H1 (cell line): Measurements from ENCODE around the gene POLR3GL. TPM values are rescaled to one million over a fixed set of nuclear protein-coding genes. Genes with fewer than 3 reads are reported as not detected.
A peak's percentile ranks its signal among the peaks of the same experiment; 100 is the strongest.

Experiments
- ATF3 ChIP-seq: IDR thresholded peaks from 2 replicates; pipeline ENCODE4 v1.6.1; 2011; ENCODE audit warnings: low read depth, mild to moderate bottlenecking, low read length; ENCODE audit not compliant: insufficient read depth
- CBX8 ChIP-seq: fragments of 300-800, 300-1000 bp; sonication (generic); IDR thresholded peaks from 2 replicates; pipeline ENCODE4 v1.7.1; 2016; ENCODE audit warnings: low read depth, low read length, borderline replicate concordance
- CEBPB ChIP-seq: IDR thresholded peaks from 2 replicates; pipeline ENCODE4 v1.6.1; 2012; ENCODE audit warnings: low read depth, low read length
- CHD2 ChIP-seq: IDR thresholded peaks from 2 replicates; pipeline ENCODE4 v1.6.1; 2012; ENCODE audit warnings: low read length, improper control_type of control experiment
- CTBP2 ChIP-seq: IDR thresholded peaks from 2 replicates; pipeline ENCODE4 v1.7.0; 2011; ENCODE audit warnings: borderline replicate concordance, mild to moderate bottlenecking, moderate library complexity, mixed read lengths, low read length; ENCODE audit not compliant: insufficient read depth, insufficient read length
- CTCF ChIP-seq, 3 experiments: IDR thresholded peaks; 1 replicate in 2 of 3; 2 replicates in 1 of 3; pipeline versions ENCODE4 v1.5.1 to v1.6.1; 2011; ENCODE audit warnings: low read length in 3 of 3, mild to moderate bottlenecking in 3 of 3, inconsistent platforms in 2 of 3, low read depth in 1 of 3, moderate library complexity in 1 of 3; ENCODE audit not compliant: insufficient read depth in 1 of 3; ENCODE audit errors: control extremely low read depth in 1 of 3
- EP300 ChIP-seq, 2 experiments: IDR thresholded peaks; 1 replicate in 1 of 2; 2 replicates in 1 of 2; pipeline ENCODE4 v1.6.1; 2011 to 2012; ENCODE audit warnings: low read depth in 2 of 2, low read length in 2 of 2, mild to moderate bottlenecking in 2 of 2, borderline replicate concordance in 1 of 2, inconsistent platforms in 1 of 2, moderate library complexity in 1 of 2
- GTF2F1 ChIP-seq: IDR thresholded peaks from 2 replicates; pipeline ENCODE4 v1.6.1; 2012; ENCODE audit warnings: low read depth, low read length, improper control_type of control experiment, borderline replicate concordance
- HDAC6 ChIP-seq: IDR thresholded peaks from one replicate; pipeline ENCODE4 v1.7.1; 2012; ENCODE audit warnings: low read depth, mild to moderate bottlenecking, inconsistent platforms, low read length, moderate library complexity
- JUND ChIP-seq: IDR thresholded peaks from 2 replicates; pipeline ENCODE4 v1.6.1; 2011; ENCODE audit warnings: mild to moderate bottlenecking, improper control_type of control experiment, low read length
- KDM1A ChIP-seq: fragments of 200-600, 300-600 bp; sonication (generic); IDR thresholded peaks from 2 replicates; pipeline ENCODE4 v1.7.1; 2016; ENCODE audit warnings: mild to moderate bottlenecking, low read length, borderline replicate concordance
- MAFK ChIP-seq: IDR thresholded peaks from 2 replicates; pipeline ENCODE4 v1.6.1; 2012; ENCODE audit warnings: low read depth, mild to moderate bottlenecking, improper control_type of control experiment, low read length
- MAX ChIP-seq: IDR thresholded peaks from 2 replicates; pipeline ENCODE4 v1.6.1; 2012; ENCODE audit warnings: inconsistent platforms
- NANOG ChIP-seq: IDR thresholded peaks from 2 replicates; pipeline ENCODE4 v1.6.1; 2011; ENCODE audit warnings: low read length, low read depth, mild to moderate bottlenecking, inconsistent platforms; ENCODE audit not compliant: insufficient read depth, poor library complexity, severe bottlenecking
- POLR2AphosphoS5 ChIP-seq: IDR thresholded peaks from 2 replicates; pipeline ENCODE4 v1.6.1; 2011; ENCODE audit warnings: low read depth, low read length
- RBBP5 ChIP-seq: IDR thresholded peaks from 2 replicates; pipeline ENCODE4 v1.7.1; 2012; ENCODE audit warnings: low read depth, mild to moderate bottlenecking, inconsistent platforms, low read length, moderate library complexity, borderline replicate concordance
- SIRT6 ChIP-seq: IDR thresholded peaks from one replicate; pipeline ENCODE4 v1.7.1; 2012; ENCODE audit warnings: low read length, inconsistent platforms
- SP2 ChIP-seq: IDR thresholded peaks from 2 replicates; pipeline ENCODE4 v1.6.1; 2012; ENCODE audit warnings: mild to moderate bottlenecking, low read length, inconsistent platforms
- TBP ChIP-seq: IDR thresholded peaks from 2 replicates; pipeline ENCODE4 v1.6.1; 2011; ENCODE audit warnings: low read depth, low read length, improper control_type of control experiment
- ZNF274 ChIP-seq: IDR thresholded peaks from 2 replicates; pipeline ENCODE4 v1.7.0; 2012; ENCODE audit warnings: low read length, borderline replicate concordance; ENCODE audit errors: extremely low read depth
- polyA plus RNA-seq, 7 experiments: library from polyadenylated mRNA; depleted of rRNA in 3 of 7; stranded (reverse) in 5 of 7; unstranded in 2 of 7; fragments of >200 nt in 5 of 7; fragments of 200-250 nt in 2 of 7; gene quantifications; 1 replicate in 5 of 7; 2 replicates in 1 of 7; 4 replicates in 1 of 7; pipeline versions ENCODE4 v1.2.1 to v1.2.3, GENCODE V29; 2011 to 2013; ENCODE audit warnings: missing spikeins in 2 of 7, mixed read lengths in 2 of 7
- total RNA-seq: library from RNA; stranded (reverse); fragmentation: NEBNext Ultra II Directional; extraction: Animal tissue kit (Norgen Biotek cat#: 25700); gene quantifications from 2 replicates; pipeline ENCODE4 v1.2.1, GENCODE V29; 2021

POLR3GL gene
- total and polyA plus RNA-seq, 2 of the 8 experiments (the other 6 are each of a cell fraction or from before 2014, with no cell fraction given), result 3.1 to 3.9 TPM

- no peak for TF ChIP-seq ZNF274
- no peak for TF ChIP-seq TBP
- TF ChIP-seq CBX8, result no peak
- no peak for TF ChIP-seq ATF3
- peak; percentile 39 for TF ChIP-seq CTBP2
- no peak for TF ChIP-seq CEBPB
- no peak for TF ChIP-seq HDAC6
- TF ChIP-seq EP300 (IDR thresholded peaks at IDR 0.05; ENCODE audit: borderline replicate concordance in 1 of 2, low read depth in 2 of 2, low read length in 2 of 2), result no peak
- no peak for TF ChIP-seq CTCF (IDR thresholded peaks at IDR 0.05; ENCODE audit: control extremely low read depth in 1 of 3, insufficient read depth in 1 of 3, low read depth in 1 of 3, low read length in 3 of 3)
- TF ChIP-seq MAFK, result no peak
- peak; percentile 51; the same call in 1 of the 2 replicates for TF ChIP-seq CHD2
- TF ChIP-seq GTF2F1, result no peak
- no peak for TF ChIP-seq NANOG
- TF ChIP-seq POLR2AphosphoS5, result no peak
- TF ChIP-seq SIRT6, result no peak
- peak; percentile 95 for TF ChIP-seq KDM1A
- TF ChIP-seq MAX, result 0 out of 2 replicates have a peak, but pooled peaks have one; percentile 25
- TF ChIP-seq RBBP5, result no peak
- no peak for TF ChIP-seq JUND
- TF ChIP-seq SP2, result peak; percentile 29; the same call in 1 of the 2 replicates
Observed at GRCh38 chr1:145957443-145958319, 6.8 kb upstream of the POLR3GL start, which contains the start of gene LIX1L (continued).
